Suppressor macrophage (primary cell): ENCODE data around the gene PARD3.
"Not testable (repeated sequence)": the region's sequence is repeated elsewhere in the genome, so short reads cannot be mapped to it uniquely, and the experiment has no call there.

Experiments used
- DNase-seq, 4 experiments: peaks; one replicate each; pipeline ENCODE4 v3.0.0-alpha.2; 2020 to 2022

The PARD3 gene

GRCh38 chr10:34709637-34710390 is 105.3 kb downstream of the PARD3 start:
- no peak for DNase-seq

- DNase-seq, result no peak
Measured at GRCh38 chr10:34707656-34708055, 107.4 kb downstream of the PARD3 start.

GRCh38 chr10:34706992-34707391 is 108.1 kb downstream of the PARD3 start:
- DNase-seq, result not testable (repeated sequence)

GRCh38 chr10:34706147-34706546 is 108.9 kb downstream of the PARD3 start:
- no peak for DNase-seq

- DNase-seq, result no peak
Measured at GRCh38 chr10:34705563-34705962, 109.5 kb downstream of the PARD3 start.

GRCh38 chr10:34704526-34705184 is 110.4 kb downstream of the PARD3 start:
- DNase-seq, result no peak

- DNase-seq, result no peak
Measured at GRCh38 chr10:34702982-34703381, 112.1 kb downstream of the PARD3 start.

- DNase-seq, result no peak
Measured at GRCh38 chr10:34702093-34702937, 112.8 kb downstream of the PARD3 start.

GRCh38 chr10:34701194-34701593 is 113.9 kb downstream of the PARD3 start:
- DNase-seq, result peak in 1 of 4 experiments; percentile 3

GRCh38 chr10:34700752-34701151 is 114.3 kb downstream of the PARD3 start:
- not testable (repeated sequence) for DNase-seq

GRCh38 chr10:34699904-34700517 is 115.1 kb downstream of the PARD3 start:
- no peak for DNase-seq

GRCh38 chr10:34698979-34699378 is 116.1 kb downstream of the PARD3 start:
- no peak for DNase-seq

- DNase-seq, result no peak
Measured at GRCh38 chr10:34698248-34698831, 116.8 kb downstream of the PARD3 start.

- DNase-seq, result no peak
Measured at GRCh38 chr10:34697351-34698247, 117.5 kb downstream of the PARD3 start.

- DNase-seq, result no peak
Measured at GRCh38 chr10:34696423-34696822, 118.7 kb downstream of the PARD3 start.

GRCh38 chr10:34690383-34691049 is 124.6 kb downstream of the PARD3 start:
- no peak for DNase-seq

- no peak for DNase-seq
Measured at GRCh38 chr10:34689053-34689452, 126.0 kb downstream of the PARD3 start.

- DNase-seq, result no peak
Measured at GRCh38 chr10:34687434-34688210, 127.5 kb downstream of the PARD3 start.

GRCh38 chr10:34682580-34682979 is 132.5 kb downstream of the PARD3 start:
- DNase-seq, result no peak

GRCh38 chr10:34681933-34682332 is 133.2 kb downstream of the PARD3 start:
- DNase-seq, result no peak
